GM12892 (cell line): ENCODE results near the gene MYG1.
A peak's percentile ranks its signal among the peaks of the same experiment; 100 is the strongest.
"Not testable (repeated sequence)": the region's sequence is repeated elsewhere in the genome, so short reads cannot be mapped to it uniquely, and the experiment has no call there.

Experiments
- DNase-seq: peaks from one replicate; pipeline ENCODE4 v3.0.0; 2011; ENCODE audit not compliant: insufficient read length
- FAIRE-seq: peaks from 2 replicates; lab custom pipeline; 2011; peaks lifted over from hg19 to GRCh38; lab: Jason Lieb, UNC
- POLR2A ChIP-seq: IDR thresholded peaks from 2 replicates; pipeline ENCODE4 v1.6.1; 2011; ENCODE audit warnings: low read depth, low read length, control low read depth
- POLR2AphosphoS5 ChIP-seq: IDR thresholded peaks from 2 replicates; pipeline ENCODE4 v1.6.1; 2011; ENCODE audit warnings: low read depth, low read length, control low read depth
- TAF1 ChIP-seq: IDR thresholded peaks from 2 replicates; pipeline ENCODE4 v1.6.1; 2011; ENCODE audit warnings: low read depth, mild to moderate bottlenecking, control low read depth, low read length, borderline replicate concordance

Gene MYG1

GRCh38 chr12:53320352-53321195 is 21.1 kb downstream of the MYG1 start:
- no peak for FAIRE-seq
- TF ChIP-seq POLR2AphosphoS5 (no peak), POLR2A (no peak), TAF1 (no peak)
- no peak for DNase-seq

GRCh38 chr12:53324113-53324778 is 24.8 kb downstream of the MYG1 start:
- FAIRE-seq (peak; percentile 88), DNase-seq (no peak)
- TF ChIP-seq POLR2AphosphoS5 (no peak), POLR2A (no peak), TAF1 (no peak)

- FAIRE-seq (peak; percentile 65), DNase-seq (peak; percentile 94)
- no peak for TF ChIP-seq POLR2AphosphoS5
- TF ChIP-seq POLR2A, result peak; percentile 30; the same call in 1 of the 2 replicates
- 0 out of 2 replicates have a peak, but pooled peaks have one; percentile 36 for TF ChIP-seq TAF1
Measured at GRCh38 chr12:53324779-53325510, 25.4 kb downstream of the MYG1 start.

GRCh38 chr12:53325511-53326061 is 26.1 kb downstream of the MYG1 start:
- FAIRE-seq, result no peak
- TF ChIP-seq POLR2A (no peak), POLR2AphosphoS5 (no peak), TAF1 (no peak)
- DNase-seq, result no peak

DNA sequence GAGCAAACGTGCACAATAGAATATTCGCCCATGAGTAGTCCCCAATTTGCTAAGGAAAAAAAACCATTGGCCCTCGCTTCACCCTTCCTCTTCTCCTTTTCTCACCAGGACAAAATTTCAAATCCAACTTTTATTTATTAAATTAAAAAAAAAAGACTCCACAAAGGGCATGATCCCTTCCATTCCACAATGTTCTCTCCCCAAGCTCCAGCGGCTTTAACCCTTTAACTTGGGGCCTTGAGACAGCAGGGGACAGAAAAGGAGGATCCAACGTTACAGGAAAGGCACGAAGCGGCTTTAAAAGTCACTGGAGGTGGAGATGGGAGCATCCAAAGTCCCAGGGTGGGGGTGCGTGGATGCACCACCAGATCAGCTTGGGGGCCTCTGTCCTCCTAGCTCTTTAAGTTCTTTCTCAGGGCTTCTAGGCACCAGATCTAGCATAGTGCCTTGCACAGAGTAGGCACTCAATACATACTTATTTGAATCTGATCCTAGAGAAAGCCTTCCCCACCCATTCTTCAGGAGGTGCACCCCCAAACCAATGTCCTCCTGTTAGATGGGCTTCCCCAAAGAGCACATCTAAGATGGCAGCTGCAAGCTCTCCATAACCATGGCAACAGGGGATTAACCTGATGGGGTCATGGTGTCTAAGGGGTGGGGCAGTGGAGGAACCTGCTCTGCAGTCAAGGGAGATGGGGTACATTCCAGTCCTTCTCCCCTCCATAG is 27.1 kb downstream of the MYG1 start:
- FAIRE-seq (no peak), DNase-seq (no peak)
- no peak for TF ChIP-seq TAF1
- no peak for TF ChIP-seq POLR2A
- TF ChIP-seq POLR2AphosphoS5, result no peak

- no peak for TF ChIP-seq TAF1
- TF ChIP-seq POLR2A, result no peak
- no peak for TF ChIP-seq POLR2AphosphoS5
- no peak for DNase-seq
- FAIRE-seq, result no peak
Measured at GRCh38 chr12:53327435-53328042, 28.0 kb downstream of the MYG1 start.

DNA sequence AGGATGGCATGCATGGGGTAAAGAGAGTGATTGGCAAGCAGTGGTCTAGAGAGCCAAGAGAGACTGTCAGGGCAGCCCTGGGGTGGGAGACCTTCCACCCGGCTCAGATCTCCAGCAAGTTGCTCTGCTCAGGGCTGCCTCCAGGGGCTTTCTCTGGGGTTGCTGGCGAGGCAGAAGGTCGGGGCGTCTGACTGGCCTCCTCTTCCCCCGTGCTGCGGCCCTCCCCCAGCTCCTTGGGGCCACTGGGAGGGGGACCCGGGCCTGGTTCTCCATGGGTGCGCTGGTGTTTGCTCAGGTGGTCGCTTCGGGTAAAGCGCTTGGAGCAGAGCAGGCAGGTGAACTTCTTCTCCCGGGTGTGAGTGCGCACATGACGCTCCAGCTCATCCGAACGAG is 28.5 kb downstream of the MYG1 start:
- FAIRE-seq, result no peak
- no peak for TF ChIP-seq TAF1
- no peak for TF ChIP-seq POLR2A
- no peak for TF ChIP-seq POLR2AphosphoS5
- DNase-seq, result no peak

GRCh38 chr12:53330671-53331070 is 31.2 kb downstream of the MYG1 start:
- no peak for FAIRE-seq
- no peak for TF ChIP-seq TAF1
- no peak for TF ChIP-seq POLR2A
- TF ChIP-seq POLR2AphosphoS5, result no peak
- DNase-seq, result no peak

- FAIRE-seq, DNase-seq: not testable (repeated sequence)
Measured at GRCh38 chr12:53332339-53332738, 32.8 kb downstream of the MYG1 start.

DNA sequence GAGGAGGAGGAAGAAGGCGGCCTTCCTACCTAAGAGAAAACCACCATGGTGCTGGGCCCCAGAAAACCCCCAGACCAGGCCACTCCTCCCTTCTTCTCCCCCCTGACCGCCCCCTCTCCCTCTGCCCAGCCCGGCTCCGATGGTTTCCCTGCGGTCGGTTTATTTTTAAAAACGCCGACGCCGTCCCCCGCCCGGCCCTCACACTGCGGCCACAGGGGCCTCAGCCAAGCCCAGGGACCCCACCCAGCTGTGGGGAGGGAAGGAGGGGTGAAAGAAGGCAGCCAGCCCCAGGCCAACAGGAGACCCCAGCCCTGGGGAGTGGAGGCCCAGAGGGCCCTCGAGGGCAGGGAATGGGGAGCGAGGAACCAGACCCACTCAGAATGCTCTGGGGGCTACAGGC is 33.2 kb downstream of the MYG1 start:
- TF ChIP-seq POLR2A, result no peak
- TF ChIP-seq POLR2AphosphoS5, result no peak
- no peak for TF ChIP-seq TAF1
- no peak for FAIRE-seq
- no peak for DNase-seq
